Embryonic facial prominence (tissue), 1 donor: ENCODE results near the gene ASCC1.
"Not testable (repeated sequence)": the region's sequence is repeated elsewhere in the genome, so short reads cannot be mapped to it uniquely, and the experiment has no call there.

Source experiments
- DNase-seq: peaks from one replicate; pipeline ENCODE4 v3.0.0-alpha.2; 2016; ENCODE audit errors: extremely low spot score

Gene ASCC1

GRCh38 chr10:72219235-72219814, 3.2 kb upstream of the ASCC1 start:
- no peak for DNase-seq

- DNase-seq = no peak
Measured at GRCh38 chr10:72218726-72219125, 2.6 kb upstream of the ASCC1 start.

- DNase-seq = no peak
Measured at GRCh38 chr10:72218325-72218724, 2.2 kb upstream of the ASCC1 start.

- DNase-seq = not testable (repeated sequence)
Measured at GRCh38 chr10:72211832-72212231, 4.2 kb downstream of the ASCC1 start.

GRCh38 chr10:72211381-72211780, 4.7 kb downstream of the ASCC1 start:
- DNase-seq = not testable (repeated sequence)

GRCh38 chr10:72208526-72208925, 7.5 kb downstream of the ASCC1 start:
- not testable (repeated sequence) for DNase-seq

- no peak for DNase-seq
Measured at GRCh38 chr10:72206511-72207229, 9.4 kb downstream of the ASCC1 start.

GRCh38 chr10:72204724-72205123, 11.4 kb downstream of the ASCC1 start:
- DNase-seq = no peak

GRCh38 chr10:72204296-72204695, 11.8 kb downstream of the ASCC1 start:
- no peak for DNase-seq

- no peak for DNase-seq
Measured at GRCh38 chr10:72201293-72201692, 14.8 kb downstream of the ASCC1 start.

GRCh38 chr10:72200883-72201282, 15.2 kb downstream of the ASCC1 start:
- DNase-seq = no peak

GRCh38 chr10:72194949-72195348, 21.1 kb downstream of the ASCC1 start:
- DNase-seq = no peak

GRCh38 chr10:72186982-72187330, 29.1 kb downstream of the ASCC1 start:
- no peak for DNase-seq

- DNase-seq = no peak
Measured at GRCh38 chr10:72186258-72186981, 29.7 kb downstream of the ASCC1 start.

GRCh38 chr10:72184156-72184555, 31.9 kb downstream of the ASCC1 start:
- DNase-seq = no peak

GRCh38 chr10:72177454-72177853, 38.6 kb downstream of the ASCC1 start:
- no peak for DNase-seq

GRCh38 chr10:72176701-72177100, 39.4 kb downstream of the ASCC1 start:
- no peak for DNase-seq

GRCh38 chr10:72175149-72175548, 40.9 kb downstream of the ASCC1 start:
- DNase-seq = no peak

- no peak for DNase-seq
Measured at GRCh38 chr10:72174297-72174662, 41.8 kb downstream of the ASCC1 start.

GRCh38 chr10:72173619-72174296, 42.3 kb downstream of the ASCC1 start:
- DNase-seq = no peak

GRCh38 chr10:72173262-72173618, 42.8 kb downstream of the ASCC1 start:
- DNase-seq = no peak

GRCh38 chr10:72171175-72171630, 44.9 kb downstream of the ASCC1 start:
- DNase-seq = no peak

GRCh38 chr10:72170733-72171132, 45.3 kb downstream of the ASCC1 start:
- no peak for DNase-seq
